ENCODE results near the gene BCL2L11. TPM values are rescaled to one million over a fixed set of nuclear protein-coding genes. Genes with fewer than 3 reads are reported as not detected.

Gene BCL2L11
- total and polyA plus RNA-seq, 7 donors = 8.3 to 30.0 (median 16.0) TPM

- 92 to 97% methylated on average over 4 of the region's 4 CpGs for WGBS, 2 donors
- DNase-seq = no peak
- no peaks in the 10 kb centered on the region for H3K9me3 ChIP-seq
- intact Hi-C loops (cut with DNase I) = no loop called here
- no peaks in the 10 kb centered on the region for H3K27me3 ChIP-seq
- no peak for TF ChIP-seq EP300 (IDR thresholded peaks at IDR 0.05)
- TF ChIP-seq POLR2AphosphoS5 (IDR thresholded peaks at IDR 0.05) = no peak
- no peak for TF ChIP-seq POLR2A (IDR thresholded peaks at IDR 0.05)
- TF ChIP-seq CTCF (IDR thresholded peaks at IDR 0.05) = no peak
- H3K4me3 ChIP-seq = no peak overlapping the region
- H3K27ac ChIP-seq = no peak overlapping the region
- no peaks in the 10 kb centered on the region for H3K4me1 ChIP-seq
- no peaks in the 10 kb centered on the region for H3K36me3 ChIP-seq
Measured at GRCh38 chr2:111140815-111141214, 20.1 kb downstream of the BCL2L11 start.

DNA sequence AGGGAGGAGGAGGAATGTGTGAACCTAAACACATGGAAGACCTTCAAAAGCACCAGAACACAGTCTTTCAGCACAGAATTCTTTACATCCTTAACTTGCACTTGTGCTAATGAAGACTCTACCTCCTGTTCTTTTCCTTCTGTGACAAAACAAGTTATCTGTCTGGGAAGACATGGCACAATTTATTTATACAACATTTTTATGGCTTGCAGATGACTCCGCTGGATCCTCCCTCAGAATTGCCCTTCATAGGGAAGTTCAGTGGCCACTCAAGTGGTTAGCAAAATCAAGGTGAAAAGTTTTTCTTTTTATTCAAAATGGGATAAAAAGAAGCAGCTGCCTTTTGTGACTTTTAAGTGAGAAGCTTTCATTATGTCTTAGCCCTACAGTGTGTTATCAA, 21.4 kb downstream of the BCL2L11 start:
- intact Hi-C loops (cut with DNase I) = no loop called here
- Histone ChIP-seq H3K36me3 (no peaks in the 10 kb centered on the region), H3K27ac (no peak overlapping the region), H3K9me3 (no peaks in the 10 kb centered on the region), H3K27me3 (no peaks in the 10 kb centered on the region), H3K4me3 (no peak overlapping the region), H3K4me1 (no peaks in the 10 kb centered on the region)
- no peak for TF ChIP-seq CTCF (IDR thresholded peaks at IDR 0.05)
- no peak for TF ChIP-seq POLR2AphosphoS5 (IDR thresholded peaks at IDR 0.05)
- no peak for TF ChIP-seq EP300 (IDR thresholded peaks at IDR 0.05)
- WGBS, 2 donors = 37 to 84% methylated on average over 1 of the region's 1 CpG
- no peak for DNase-seq

- intact Hi-C loops (cut with DNase I) = no loop called here
- no peaks in the 10 kb centered on the region for H3K4me1 ChIP-seq
- TF ChIP-seq CTCF (IDR thresholded peaks at IDR 0.05) (no peak), POLR2AphosphoS5 (IDR thresholded peaks at IDR 0.05) (no peak), EP300 (IDR thresholded peaks at IDR 0.05) (no peak), POLR2A (IDR thresholded peaks at IDR 0.05) (no peak)
Measured at GRCh38 chr2:111143107-111143842, 22.6 kb downstream of the BCL2L11 start.

DNA sequence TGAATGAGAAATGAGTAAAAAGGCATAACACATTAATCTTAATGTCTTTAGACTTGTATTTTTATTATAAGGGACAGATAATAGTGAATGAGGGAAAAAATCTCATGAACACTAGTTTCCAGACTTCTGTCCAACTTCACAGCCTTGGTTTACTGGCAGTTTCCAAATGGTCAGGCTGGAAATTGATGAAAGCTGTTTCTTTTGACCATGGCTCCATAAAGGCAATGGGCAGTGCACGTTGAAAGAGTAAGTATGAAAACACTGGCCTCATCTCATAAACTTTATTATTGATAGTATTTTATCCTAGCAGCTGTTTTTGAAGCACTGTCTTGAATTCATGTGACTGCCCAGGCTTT, 23.1 kb downstream of the BCL2L11 start:
- Histone ChIP-seq H3K4me1 (no peaks in the 10 kb centered on the region), H3K9me3 (no peaks in the 10 kb centered on the region), H3K36me3 (no peaks in the 10 kb centered on the region), H3K27me3 (no peaks in the 10 kb centered on the region), H3K27ac (no peak overlapping the region), H3K4me3 (no peak overlapping the region)
- DNase-seq = no peak
- intact Hi-C loops (cut with DNase I) = no loop called here
- TF ChIP-seq POLR2AphosphoS5 (IDR thresholded peaks at IDR 0.05) (no peak), CTCF (IDR thresholded peaks at IDR 0.05) (no peak), POLR2A (IDR thresholded peaks at IDR 0.05) (no peak), EP300 (IDR thresholded peaks at IDR 0.05) (no peak)
- 60 to 78% methylated on average over 1 of the region's 1 CpG for WGBS, 2 donors

More at GRCh38 chr2:111143107-111143842, 22.6 kb downstream of the BCL2L11 start:
- H3K9me3 ChIP-seq = no peaks in the 10 kb centered on the region
- no peak for DNase-seq
- 94 to 95% methylated on average over 10 of the region's 10 CpGs for WGBS, 2 donors
- H3K4me3 ChIP-seq = no peak overlapping the region
- no peaks in the 10 kb centered on the region for H3K27me3 ChIP-seq
- no peak overlapping the region for H3K27ac ChIP-seq
- no peaks in the 10 kb centered on the region for H3K36me3 ChIP-seq

Measured in sigmoid colon (tissue), 7 donors.